RWPE1 (cell line): ENCODE measurements around the gene FYN.

Source experiments
- CTCF ChIA-PET: fragments of 350-600 bp; sonication (Branson Sonifier 250); formaldehyde crosslinking; extraction: SDS; loops from one replicate; lab custom pipeline; 2021; lab: Yijun Ruan, JAX
- POLR2A ChIA-PET: fragments of 400-600 bp; formaldehyde crosslinking; extraction: SDS; loops from one replicate; lab custom pipeline; 2020; ENCODE audit warnings: antibody characterized with exemption; ENCODE audit not compliant: low non-redundant PET; lab: Yijun Ruan, JAX
- DNase-seq: peaks from one replicate; pipeline ENCODE4 v3.0.0; 2012; ENCODE audit warnings: low spot score
- H3K27ac ChIP-seq: fragments of 450-650 bp; 2 replicates; pipeline ENCODE4 v1.5.1; 2017
- CTCF ChIP-seq: fragments of 450-650 bp; conservative IDR thresholded peaks from 2 replicates; pipeline ENCODE4 v1.5.1; 2017; ENCODE audit warnings: low read depth, mild to moderate bottlenecking

FYN gene

GRCh38 chr6:111663692-111664564, 209.3 kb downstream of the FYN start:
- no peak overlapping the region for H3K27ac ChIP-seq
- TF ChIP-seq CTCF = no peak
- no peak for DNase-seq
- POLR2A ChIA-PET = no interaction called here
- CTCF ChIA-PET = no interaction called here

- ChIA-PET CTCF (interaction anchor here (0.6 kb wide), 1 partner anchor 22 kb away, joined by 5 read pairs; no protein-coding TSS in a partner anchor), POLR2A (no interaction called here)
- H3K27ac ChIP-seq = no peak overlapping the region
- DNase-seq = no peak
- no peak for TF ChIP-seq CTCF
These were observed 210.3 kb downstream of the FYN start for GRCh38 chr6:111662794-111663593.

- ChIA-PET CTCF (no interaction called here), POLR2A (no interaction called here)
- no peak for TF ChIP-seq CTCF
- DNase-seq = no peak
- H3K27ac ChIP-seq = no peak overlapping the region
These were observed 211.0 kb downstream of the FYN start for GRCh38 chr6:111662072-111662793.

GRCh38 chr6:111661541-111662061, 211.7 kb downstream of the FYN start:
- DNase-seq = no peak
- TF ChIP-seq CTCF = no peak
- POLR2A ChIA-PET = no interaction called here
- H3K27ac ChIP-seq = no peak overlapping the region
- CTCF ChIA-PET = interaction anchor here (0.6 kb wide), 1 partner anchor 28 kb away, joined by 4 read pairs; no protein-coding TSS in a partner anchor

- TF ChIP-seq CTCF = no peak
- POLR2A ChIA-PET = no interaction called here
- CTCF ChIA-PET = no interaction called here
- no peak overlapping the region for H3K27ac ChIP-seq
- no peak for DNase-seq
These were observed 212.7 kb downstream of the FYN start for GRCh38 chr6:111660531-111660930.
